ENCODE data around the gene CD4. TPM values are rescaled to one million over a fixed set of nuclear protein-coding genes. Genes with fewer than 3 reads are reported as not detected.

The CD4 gene
- total and polyA plus RNA-seq, 8 donors: 2.0 to 25.9 (median 7.3) TPM; not detected in 2

DNA sequence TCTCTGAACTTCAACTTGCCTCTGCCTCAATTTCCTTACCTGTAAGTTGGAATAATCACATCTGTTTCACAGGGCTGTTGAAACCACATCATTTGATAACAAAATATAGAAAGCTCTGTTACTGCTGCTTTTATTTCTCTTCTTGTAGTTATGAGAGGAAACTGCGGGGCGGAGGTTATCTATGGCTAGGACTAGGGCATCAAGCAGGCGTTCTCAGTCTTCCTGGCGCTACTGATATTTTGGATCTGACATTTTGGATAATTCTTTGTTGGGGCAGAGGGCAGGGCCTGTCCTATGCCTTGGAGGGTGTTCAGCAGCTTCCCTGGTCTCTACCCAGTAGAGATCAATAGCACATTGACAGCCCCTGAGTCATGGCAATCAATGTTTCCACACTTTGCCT, 42.8 kb downstream of the CD4 start:
- TF ChIP-seq POLR2A (IDR thresholded peaks at IDR 0.05): no peak
- no peak for TF ChIP-seq POLR2AphosphoS5 (IDR thresholded peaks at IDR 0.05)
- TF ChIP-seq EP300 (IDR thresholded peaks at IDR 0.05): no peak
- TF ChIP-seq, protein P1, sequence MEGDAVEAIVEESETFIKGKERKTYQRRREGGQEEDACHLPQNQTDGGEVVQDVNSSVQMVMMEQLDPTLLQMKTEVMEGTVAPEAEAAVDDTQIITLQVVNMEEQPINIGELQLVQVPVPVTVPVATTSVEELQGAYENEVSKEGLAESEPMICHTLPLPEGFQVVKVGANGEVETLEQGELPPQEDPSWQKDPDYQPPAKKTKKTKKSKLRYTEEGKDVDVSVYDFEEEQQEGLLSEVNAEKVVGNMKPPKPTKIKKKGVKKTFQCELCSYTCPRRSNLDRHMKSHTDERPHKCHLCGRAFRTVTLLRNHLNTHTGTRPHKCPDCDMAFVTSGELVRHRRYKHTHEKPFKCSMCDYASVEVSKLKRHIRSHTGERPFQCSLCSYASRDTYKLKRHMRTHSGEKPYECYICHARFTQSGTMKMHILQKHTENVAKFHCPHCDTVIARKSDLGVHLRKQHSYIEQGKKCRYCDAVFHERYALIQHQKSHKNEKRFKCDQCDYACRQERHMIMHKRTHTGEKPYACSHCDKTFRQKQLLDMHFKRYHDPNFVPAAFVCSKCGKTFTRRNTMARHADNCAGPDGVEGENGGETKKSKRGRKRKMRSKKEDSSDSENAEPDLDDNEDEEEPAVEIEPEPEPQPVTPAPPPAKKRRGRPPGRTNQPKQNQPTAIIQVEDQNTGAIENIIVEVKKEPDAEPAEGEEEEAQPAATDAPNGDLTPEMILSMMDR (IDR thresholded peaks at IDR 0.05): no peak
- H3K4me3 ChIP-seq: no peak overlapping the region
- WGBS, 5 donors: 75 to 90% (median 85%) methylated on average over 4 of the region's 4 CpGs
- H3K36me3 ChIP-seq: peaks cover 0 to 50% (median 43%) of the 10 kb centered on the region in 4 donors
- DNase-seq: no peak
- H3K9me3 ChIP-seq: no peaks in the 10 kb centered on the region
- H3K4me1 ChIP-seq: peaks cover 11 to 33% (median 25%) of the 10 kb centered on the region in 4 donors
- H3K27ac ChIP-seq: no peak overlapping the region
- intact Hi-C loops (cut with DNase I; ENCODE audit: low total_unique reads): no loop called here
- peaks cover 0 to 29% (median 0%) of the 10 kb centered on the region in 3 donors for H3K27me3 ChIP-seq

DNA sequence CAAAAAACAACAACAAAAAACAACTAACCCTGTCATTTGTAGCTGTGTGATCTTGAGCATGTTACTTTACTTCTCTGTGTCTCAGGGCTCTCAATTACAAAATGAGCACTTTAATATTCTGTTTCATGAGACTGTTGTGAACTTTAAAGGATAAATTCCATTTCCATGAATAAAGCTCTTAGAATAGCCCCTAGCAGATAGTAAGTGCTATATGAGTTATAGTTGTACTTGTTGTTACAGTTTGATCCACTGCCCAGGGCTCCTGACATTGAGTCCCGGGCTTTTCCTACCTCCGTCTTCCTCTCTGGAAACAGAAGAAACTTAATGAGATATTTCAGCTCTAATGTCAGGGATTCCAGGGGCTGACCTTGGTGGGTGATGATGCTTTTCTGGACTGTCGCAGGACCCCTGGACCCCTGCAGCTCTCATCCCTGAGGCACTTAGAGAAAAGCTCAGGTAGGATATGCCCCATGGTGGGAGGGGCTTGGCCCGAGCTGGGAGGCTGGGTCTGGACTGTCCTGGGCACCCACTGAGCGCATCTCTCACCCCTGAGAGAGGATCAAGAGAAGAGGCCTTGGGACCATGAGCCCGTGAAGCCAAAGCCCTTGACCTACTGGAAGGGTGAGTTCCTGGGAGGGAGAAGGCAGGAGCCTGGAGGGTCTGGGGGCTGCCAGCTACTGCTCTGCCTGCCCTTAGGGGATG, 44.0 kb downstream of the CD4 start:
- Histone ChIP-seq H3K27ac (peak overlapping the region in 1 of 5 donors; percentile 9), H3K4me3 (no peak overlapping the region), H3K4me1 (peaks cover 7 to 21% (median 14%) of the 10 kb centered on the region in 4 donors), H3K27me3 (peaks cover 0 to 17% (median 0%) of the 10 kb centered on the region in 3 donors), H3K9me3 (no peaks in the 10 kb centered on the region), H3K36me3 (peaks cover 0 to 62% (median 55%) of the 10 kb centered on the region in 4 donors)
- TF ChIP-seq EP300 (IDR thresholded peaks at IDR 0.05): no peak
- TF ChIP-seq POLR2AphosphoS5 (IDR thresholded peaks at IDR 0.05): no peak
- TF ChIP-seq, protein P1 (IDR thresholded peaks at IDR 0.05): no peak
- no peak for TF ChIP-seq POLR2A (IDR thresholded peaks at IDR 0.05)
- intact Hi-C loops (cut with DNase I; ENCODE audit: low total_unique reads): no loop called here
- DNase-seq: no peak
- 85 to 88% (median 85%) methylated on average over 6 of the region's 6 CpGs for WGBS, 5 donors

DNA sequence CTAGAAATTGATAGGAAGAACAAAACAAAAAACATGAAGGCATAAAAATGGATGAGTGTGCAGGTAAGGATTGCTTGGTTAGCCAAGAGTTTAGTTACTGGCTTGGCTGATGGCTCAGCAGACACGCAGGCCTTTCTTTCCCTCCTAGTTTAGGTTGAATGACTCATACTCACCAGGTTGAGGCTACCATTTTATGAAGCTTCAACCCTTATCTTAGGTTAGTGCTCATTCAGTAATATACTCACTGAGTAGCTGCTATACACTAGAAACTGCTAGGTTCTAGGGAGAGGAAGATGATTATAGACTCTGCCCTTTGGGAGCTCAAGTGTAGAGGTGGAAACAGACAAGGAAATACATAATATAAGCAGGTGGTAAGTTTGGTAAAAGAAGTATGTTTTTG, 44.9 kb downstream of the CD4 start:
- intact Hi-C loops (cut with DNase I; ENCODE audit: low total_unique reads): no loop called here
- WGBS, 5 donors: 58 to 92% (median 67%) methylated on average over 1 of the region's 1 CpG
- Histone ChIP-seq H3K9me3 (no peaks in the 10 kb centered on the region), H3K36me3 (peaks cover 0 to 71% (median 64%) of the 10 kb centered on the region in 4 donors), H3K4me1 (peaks cover 6 to 14% (median 9%) of the 10 kb centered on the region in 4 donors), H3K27ac (no peak overlapping the region), H3K4me3 (no peak overlapping the region), H3K27me3 (peaks cover 0 to 8% (median 0%) of the 10 kb centered on the region in 3 donors)
- TF ChIP-seq, protein P1 (IDR thresholded peaks at IDR 0.05): no peak
- TF ChIP-seq EP300 (IDR thresholded peaks at IDR 0.05): no peak
- TF ChIP-seq POLR2AphosphoS5 (IDR thresholded peaks at IDR 0.05): no peak
- no peak for TF ChIP-seq POLR2A (IDR thresholded peaks at IDR 0.05)
- no peak for DNase-seq

DNA sequence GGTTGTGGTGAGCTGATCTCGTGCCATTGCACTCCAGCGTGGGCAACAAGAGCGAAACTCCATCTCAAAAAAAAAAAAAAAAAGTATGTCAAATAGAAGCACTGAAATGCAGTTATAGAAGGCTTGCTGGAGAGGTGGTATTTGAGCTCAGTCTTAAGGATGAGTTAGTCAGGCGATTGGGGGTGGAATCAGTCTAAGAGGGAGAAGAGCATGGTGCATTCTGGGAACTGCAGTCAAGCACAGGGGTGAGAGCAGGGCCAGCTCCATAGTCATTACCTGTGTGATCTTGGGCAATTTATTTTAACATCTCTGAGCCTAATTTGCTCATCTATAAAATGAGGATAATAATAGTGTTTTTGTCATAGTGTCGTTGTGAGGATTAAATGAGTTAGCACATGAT, 45.5 kb downstream of the CD4 start:
- peaks cover 0 to 2% (median 0%) of the 10 kb centered on the region in 3 donors for H3K27me3 ChIP-seq
- TF ChIP-seq, protein P1 (IDR thresholded peaks at IDR 0.05): no peak
- no peak for TF ChIP-seq EP300 (IDR thresholded peaks at IDR 0.05)
- no peak for TF ChIP-seq POLR2A (IDR thresholded peaks at IDR 0.05)
- TF ChIP-seq POLR2AphosphoS5 (IDR thresholded peaks at IDR 0.05): no peak
- DNase-seq: no peak
- intact Hi-C loops (cut with DNase I; ENCODE audit: low total_unique reads): no loop called here
- no peak overlapping the region for H3K4me3 ChIP-seq
- peaks cover 0 to 78% (median 68%) of the 10 kb centered on the region in 4 donors for H3K36me3 ChIP-seq
- 74 to 81% (median 77%) methylated on average over 5 of the region's 5 CpGs for WGBS, 5 donors
- H3K9me3 ChIP-seq: no peaks in the 10 kb centered on the region
- peaks cover under 1 to 7% (median 3%) of the 10 kb centered on the region in 4 donors for H3K4me1 ChIP-seq
- H3K27ac ChIP-seq: no peak overlapping the region

Measured in stomach (tissue), 9 donors.